ENCODE measurements around the gene ARFGEF3. TPM values are rescaled to one million over a fixed set of nuclear protein-coding genes. Genes with fewer than 3 reads are reported as not detected.

The ARFGEF3 gene
- total and polyA plus RNA-seq, 2 donors (not counting 1 experiment from before 2014, with no cell fraction given): under 0.01 to 0.14 TPM

GRCh38 chr6:138241934-138242333 is 80.2 kb downstream of the ARFGEF3 start:
- Histone ChIP-seq H3K27me3 (ENCODE audit: control insufficient read depth, insufficient read depth, low read length) (no peaks in the 10 kb centered on the region), H3K9ac (ENCODE audit: insufficient read depth, low read length) (no peak overlapping the region), H3K9me3 (ENCODE audit: control insufficient read depth, insufficient read depth, low read depth, low read length) (no peaks in the 10 kb centered on the region), H3K4me1 (ENCODE audit: control insufficient read depth, extremely low read depth, insufficient read depth, low read length) (no peaks in the 10 kb centered on the region), H3K79me2 (ENCODE audit: control insufficient read depth, insufficient read depth, low read length) (no peaks in the 10 kb centered on the region), H3K4me3 (replicated peaks in 1 of 4; ENCODE audit: control extremely low read depth in 1 of 4, insufficient read depth in 1 of 4, low read depth in 3 of 4, low read length in 4 of 4) (no peak overlapping the region), H2AFZ (ENCODE audit: low read length) (no peak overlapping the region), H4K20me1 (ENCODE audit: control insufficient read depth, extremely low read depth, insufficient read depth, low read length) (no peaks in the 10 kb centered on the region), H3K27ac (ENCODE audit: insufficient read depth, low read length) (no peak overlapping the region), H3K36me3 (ENCODE audit: control insufficient read depth, insufficient read depth, low read length) (no peaks in the 10 kb centered on the region), H3K4me2 (ENCODE audit: extremely low read depth, insufficient read depth, low read length) (no peak overlapping the region)
- TF ChIP-seq, protein P1, sequence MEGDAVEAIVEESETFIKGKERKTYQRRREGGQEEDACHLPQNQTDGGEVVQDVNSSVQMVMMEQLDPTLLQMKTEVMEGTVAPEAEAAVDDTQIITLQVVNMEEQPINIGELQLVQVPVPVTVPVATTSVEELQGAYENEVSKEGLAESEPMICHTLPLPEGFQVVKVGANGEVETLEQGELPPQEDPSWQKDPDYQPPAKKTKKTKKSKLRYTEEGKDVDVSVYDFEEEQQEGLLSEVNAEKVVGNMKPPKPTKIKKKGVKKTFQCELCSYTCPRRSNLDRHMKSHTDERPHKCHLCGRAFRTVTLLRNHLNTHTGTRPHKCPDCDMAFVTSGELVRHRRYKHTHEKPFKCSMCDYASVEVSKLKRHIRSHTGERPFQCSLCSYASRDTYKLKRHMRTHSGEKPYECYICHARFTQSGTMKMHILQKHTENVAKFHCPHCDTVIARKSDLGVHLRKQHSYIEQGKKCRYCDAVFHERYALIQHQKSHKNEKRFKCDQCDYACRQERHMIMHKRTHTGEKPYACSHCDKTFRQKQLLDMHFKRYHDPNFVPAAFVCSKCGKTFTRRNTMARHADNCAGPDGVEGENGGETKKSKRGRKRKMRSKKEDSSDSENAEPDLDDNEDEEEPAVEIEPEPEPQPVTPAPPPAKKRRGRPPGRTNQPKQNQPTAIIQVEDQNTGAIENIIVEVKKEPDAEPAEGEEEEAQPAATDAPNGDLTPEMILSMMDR (conservative IDR thresholded peaks at IDR 0.05 in 1 of 2, IDR thresholded peaks at IDR 0.05 in 1 of 2; ENCODE audit: low read depth in 1 of 2, low read length in 2 of 2): no peak
- no peak for TF ChIP-seq EZH2 (IDR thresholded peaks at IDR 0.05; ENCODE audit: low read length, missing control alignments)
- DNase-seq (ENCODE audit: low read depth in 2 of 2): no peak

DNA sequence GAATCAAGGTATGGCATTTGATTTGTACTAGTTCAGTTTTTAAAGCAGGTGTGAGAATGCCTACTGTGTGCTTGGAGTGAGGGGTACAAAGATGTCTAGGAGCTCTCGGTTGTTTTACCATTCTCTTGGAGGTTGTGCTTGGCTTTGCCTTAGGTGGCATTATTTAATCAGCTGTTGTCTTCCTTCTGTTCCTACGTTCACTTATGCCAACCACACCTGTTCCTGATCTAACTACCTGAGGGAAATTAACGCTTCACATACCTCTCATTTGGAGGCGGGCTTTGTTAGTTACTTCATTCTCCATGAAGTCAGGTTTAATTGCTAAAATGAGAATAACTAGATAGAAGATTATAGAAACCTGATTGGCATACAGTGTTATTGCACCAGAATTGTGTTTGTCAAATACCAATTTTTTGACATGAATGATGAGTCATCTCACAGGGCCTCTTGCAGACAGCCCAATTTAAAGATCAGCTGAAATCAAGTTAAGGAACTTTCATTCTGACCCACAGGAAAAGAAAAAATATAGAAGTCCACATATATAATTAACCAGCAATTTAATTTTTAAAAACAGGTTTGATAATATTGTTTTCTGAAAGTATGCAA is 81.4 kb downstream of the ARFGEF3 start:
- Histone ChIP-seq H3K4me1 (ENCODE audit: control insufficient read depth, extremely low read depth, insufficient read depth, low read length) (no peaks in the 10 kb centered on the region), H3K79me2 (ENCODE audit: control insufficient read depth, insufficient read depth, low read length) (no peaks in the 10 kb centered on the region), H3K4me2 (ENCODE audit: extremely low read depth, insufficient read depth, low read length) (no peak overlapping the region), H3K4me3 (replicated peaks in 1 of 4; ENCODE audit: control extremely low read depth in 1 of 4, insufficient read depth in 1 of 4, low read depth in 3 of 4, low read length in 4 of 4) (no peak overlapping the region), H3K27me3 (ENCODE audit: control insufficient read depth, insufficient read depth, low read length) (no peaks in the 10 kb centered on the region), H3K27ac (ENCODE audit: insufficient read depth, low read length) (no peak overlapping the region), H4K20me1 (ENCODE audit: control insufficient read depth, extremely low read depth, insufficient read depth, low read length) (no peaks in the 10 kb centered on the region), H2AFZ (ENCODE audit: low read length) (no peak overlapping the region), H3K9ac (ENCODE audit: insufficient read depth, low read length) (no peak overlapping the region), H3K9me3 (ENCODE audit: control insufficient read depth, insufficient read depth, low read depth, low read length) (no peaks in the 10 kb centered on the region), H3K36me3 (ENCODE audit: control insufficient read depth, insufficient read depth, low read length) (no peaks in the 10 kb centered on the region)
- TF ChIP-seq, protein P1 (conservative IDR thresholded peaks at IDR 0.05 in 1 of 2, IDR thresholded peaks at IDR 0.05 in 1 of 2; ENCODE audit: low read depth in 1 of 2, low read length in 2 of 2): no peak
- TF ChIP-seq EZH2 (IDR thresholded peaks at IDR 0.05; ENCODE audit: low read length, missing control alignments): no peak
- no peak for DNase-seq (ENCODE audit: low read depth in 2 of 2)

DNA sequence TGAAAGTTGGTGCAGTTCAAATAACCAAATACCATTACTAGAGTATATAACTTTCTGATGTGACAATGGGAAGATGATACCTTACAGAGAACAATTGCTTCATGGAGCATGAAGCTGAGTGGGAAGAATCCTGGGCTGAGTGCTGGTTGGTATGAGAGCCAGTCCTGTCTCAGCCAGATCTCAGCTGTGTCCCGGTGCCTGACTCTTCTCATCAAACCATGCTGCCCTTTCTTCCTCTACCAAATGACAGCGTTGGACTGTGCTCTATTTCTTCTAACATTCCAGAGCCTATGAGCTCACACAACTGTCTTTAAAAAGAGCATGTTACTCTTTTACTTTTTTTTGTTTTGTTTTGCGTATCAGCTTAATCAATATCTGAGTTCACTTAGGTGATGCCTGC is 84.0 kb downstream of the ARFGEF3 start:
- H3K27ac ChIP-seq (ENCODE audit: insufficient read depth, low read length): no peak overlapping the region
- H3K79me2 ChIP-seq (ENCODE audit: control insufficient read depth, insufficient read depth, low read length): no peaks in the 10 kb centered on the region
- no peak overlapping the region for H3K4me2 ChIP-seq (ENCODE audit: extremely low read depth, insufficient read depth, low read length)
- H3K27me3 ChIP-seq (ENCODE audit: control insufficient read depth, insufficient read depth, low read length): no peaks in the 10 kb centered on the region
- no peak overlapping the region for H3K4me3 ChIP-seq (replicated peaks in 1 of 4; ENCODE audit: control extremely low read depth in 1 of 4, insufficient read depth in 1 of 4, low read depth in 3 of 4, low read length in 4 of 4)
- no peaks in the 10 kb centered on the region for H3K36me3 ChIP-seq (ENCODE audit: control insufficient read depth, insufficient read depth, low read length)
- TF ChIP-seq EZH2 (IDR thresholded peaks at IDR 0.05; ENCODE audit: low read length, missing control alignments): no peak
- TF ChIP-seq, protein P1 (conservative IDR thresholded peaks at IDR 0.05 in 1 of 2, IDR thresholded peaks at IDR 0.05 in 1 of 2; ENCODE audit: low read depth in 1 of 2, low read length in 2 of 2): no peak
- no peak overlapping the region for H2AFZ ChIP-seq (ENCODE audit: low read length)
- no peaks in the 10 kb centered on the region for H4K20me1 ChIP-seq (ENCODE audit: control insufficient read depth, extremely low read depth, insufficient read depth, low read length)
- no peaks in the 10 kb centered on the region for H3K9me3 ChIP-seq (ENCODE audit: control insufficient read depth, insufficient read depth, low read depth, low read length)
- peak in 1 of 2 donors; percentile 12 for DNase-seq (ENCODE audit: low read depth in 2 of 2)
- no peaks in the 10 kb centered on the region for H3K4me1 ChIP-seq (ENCODE audit: control insufficient read depth, extremely low read depth, insufficient read depth, low read length)
- no peak overlapping the region for H3K9ac ChIP-seq (ENCODE audit: insufficient read depth, low read length)
